ENCODE data around the gene DIO2. TPM values are rescaled to one million over a fixed set of nuclear protein-coding genes. Genes with fewer than 3 reads are reported as not detected.

DIO2 gene
- total RNA-seq (10 to 100 TPM in 3 of 5 donors, 1 to 10 TPM in 2; 1.2 to 26.6 (median 10.4) TPM), polyA plus RNA-seq (10 to 100 TPM; 18.6 to 21.7 (median 20.7) TPM)
- long read RNA-seq, donor 1 = 0 reads
- long read RNA-seq, donor 2 = 0 reads
- long read RNA-seq, donor 3 = 0 reads
- long read RNA-seq, donor 4 = 0 reads
- long read RNA-seq, donor 5 = 0 reads
- long read RNA-seq, donor 6 = 0 reads
- long read RNA-seq, donor 7 = 0 reads
- long read RNA-seq, donor 8 = 0 reads
- long read RNA-seq, donor 9 = 0 reads
- long read RNA-seq, donor 10, full-length matches to known transcripts = 1 of 1 reads
- long read RNA-seq, donor 10, partial matches to known transcripts = 0 of 1 reads
- long read RNA-seq, donor 10, other reads (novel, unspliced or antisense) = 0 of 1 reads

- peaks cover 0 to 19% (median 9%) of the 10 kb centered on the region in 4 donors for H3K4me1 ChIP-seq
- no peaks in the 10 kb centered on the region for H3K9me3 ChIP-seq
- TF ChIP-seq EP300 (IDR thresholded peaks at IDR 0.05) (no peak), POLR2AphosphoS5 (IDR thresholded peaks at IDR 0.05) (peak in 1 of 3 donors; percentile 34)
- H3K36me3 ChIP-seq = no peaks in the 10 kb centered on the region
- DNase-seq = peak in 1 of 2 donors; percentile 18
- H3K27ac ChIP-seq = peak within 1 kb of the TSS in 2 of 5 donors; percentile 38 to 47
- peak within 1 kb of the TSS; percentile 3 to 28 (median 20) for H3K4me3 ChIP-seq
- WGBS, 5 donors = 30 to 58% (median 39%) methylated on average over 17 of the region's 17 CpGs
- intact Hi-C loops (cut with DNase I; ENCODE audit: low total_unique reads) = no loop called here
- H3K27me3 ChIP-seq = no peaks in the 10 kb centered on the region
Observed at GRCh38 chr14:80211153-80212022, at the start of gene DIO2. Gene DIO2 (minus strand): TSS chr14:80211504. CDS start chr14:80211472, 32 bp downstream.

GRCh38 chr14:80260645-80261044 lies 49.3 kb upstream of the DIO2 start:
- H3K27ac ChIP-seq = peak overlapping the region in 1 of 5 donors; percentile 5
- no peak for DNase-seq
- no peak overlapping the region for H3K4me3 ChIP-seq
- H3K27me3 ChIP-seq = no peaks in the 10 kb centered on the region
- H3K36me3 ChIP-seq = no peaks in the 10 kb centered on the region
- intact Hi-C loops (cut with DNase I; ENCODE audit: low total_unique reads) = no loop called here
- no peaks in the 10 kb centered on the region for H3K4me1 ChIP-seq
- 71 to 89% (median 78%) methylated on average over 5 of the region's 5 CpGs for WGBS, 5 donors
- no peak for TF ChIP-seq EP300 (IDR thresholded peaks at IDR 0.05)
- TF ChIP-seq POLR2AphosphoS5 (IDR thresholded peaks at IDR 0.05) = no peak
- TF ChIP-seq POLR2A (IDR thresholded peaks at IDR 0.05) = no peak
- TF ChIP-seq CTCF (IDR thresholded peaks at IDR 0.05) = no peak
- no peaks in the 10 kb centered on the region for H3K9me3 ChIP-seq

DNA sequence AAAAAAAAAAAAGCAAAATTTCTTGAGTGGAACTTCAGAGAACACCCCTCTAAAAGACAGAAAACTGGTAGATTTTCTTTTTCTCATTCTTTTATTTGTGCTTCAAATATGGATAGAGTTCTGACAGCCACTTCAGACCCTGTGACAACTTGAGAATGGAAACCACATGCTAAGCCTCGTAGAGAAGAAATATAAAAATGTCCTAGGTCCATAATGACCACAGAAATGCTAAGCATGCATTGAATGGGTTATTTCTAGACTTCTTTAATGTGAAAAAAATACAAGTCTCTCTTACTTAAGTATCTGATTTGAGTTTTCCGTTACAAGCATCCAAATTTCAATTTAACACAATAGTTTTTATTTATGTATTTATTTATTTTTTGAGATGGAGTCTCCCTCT lies 28.3 kb upstream of the DIO2 start:
- WGBS, 5 donors = 76 to 87% (median 82%) methylated on average over 2 of the region's 2 CpGs
- intact Hi-C loops (cut with DNase I; ENCODE audit: low total_unique reads) = no loop called here

DNA sequence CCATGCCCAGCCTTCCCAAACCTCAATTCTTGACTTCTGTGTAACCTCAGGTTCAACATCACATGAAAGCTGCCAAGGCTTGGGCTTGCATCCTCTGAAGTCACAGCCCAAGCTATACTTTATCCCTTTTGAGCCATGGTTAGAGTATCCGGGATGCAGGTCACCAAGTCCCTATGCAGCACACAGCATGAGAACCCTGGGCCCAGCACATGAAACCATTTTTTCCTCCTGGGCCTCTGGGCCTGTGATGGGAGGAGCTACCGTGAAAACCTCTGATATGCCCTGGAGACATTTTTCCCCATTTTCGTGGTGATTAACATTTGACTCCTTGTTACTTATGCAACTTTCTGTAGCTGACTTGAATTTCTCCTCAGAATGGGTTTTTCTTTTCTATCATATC lies 25.8 kb upstream of the DIO2 start:
- DNase-seq = no peak
- no peak for TF ChIP-seq POLR2A (IDR thresholded peaks at IDR 0.05)
- no peak for TF ChIP-seq POLR2AphosphoS5 (IDR thresholded peaks at IDR 0.05)
- TF ChIP-seq EP300 (IDR thresholded peaks at IDR 0.05) = no peak
- no peak for TF ChIP-seq CTCF (IDR thresholded peaks at IDR 0.05)
- 84 to 93% (median 90%) methylated on average over 3 of the region's 3 CpGs for WGBS, 5 donors
- Histone ChIP-seq H3K4me1 (no peaks in the 10 kb centered on the region), H3K36me3 (no peaks in the 10 kb centered on the region), H3K9me3 (peaks cover 0 to 28% (median 19%) of the 10 kb centered on the region in 4 donors), H3K27ac (no peak overlapping the region), H3K4me3 (no peak overlapping the region), H3K27me3 (no peaks in the 10 kb centered on the region)
- intact Hi-C loops (cut with DNase I; ENCODE audit: low total_unique reads) = no loop called here

More for the DNA sequence above, 28.3 kb upstream of the DIO2 start:
- no peak overlapping the region for H3K27ac ChIP-seq
- DNase-seq = no peak
- H3K36me3 ChIP-seq = no peaks in the 10 kb centered on the region
- H3K4me3 ChIP-seq = no peak overlapping the region
- H3K9me3 ChIP-seq = peaks cover 0 to 28% (median 19%) of the 10 kb centered on the region in 4 donors
- no peaks in the 10 kb centered on the region for H3K4me1 ChIP-seq
- no peak for TF ChIP-seq CTCF (IDR thresholded peaks at IDR 0.05)
- TF ChIP-seq POLR2A (IDR thresholded peaks at IDR 0.05) = no peak
- TF ChIP-seq POLR2AphosphoS5 (IDR thresholded peaks at IDR 0.05) = no peak
- TF ChIP-seq EP300 (IDR thresholded peaks at IDR 0.05) = no peak
- H3K27me3 ChIP-seq = no peaks in the 10 kb centered on the region
